GM21423 (cell line): ENCODE results near the gene ELOVL7.
A peak's percentile ranks its signal among the peaks of the same experiment; 100 is the strongest.
"Not testable (repeated sequence)": the region's sequence is repeated elsewhere in the genome, so short reads cannot be mapped to it uniquely, and the experiment has no call there.

Experiments used
- ATAC-seq: cut with Tn5 transposase; IDR thresholded peaks from one replicate; pipeline ENCODE4 v1.9.1; 2021; ENCODE audit warnings: mild to moderate bottlenecking, moderate library complexity; ENCODE audit not compliant: unreplicated experiment

The ELOVL7 gene

DNA sequence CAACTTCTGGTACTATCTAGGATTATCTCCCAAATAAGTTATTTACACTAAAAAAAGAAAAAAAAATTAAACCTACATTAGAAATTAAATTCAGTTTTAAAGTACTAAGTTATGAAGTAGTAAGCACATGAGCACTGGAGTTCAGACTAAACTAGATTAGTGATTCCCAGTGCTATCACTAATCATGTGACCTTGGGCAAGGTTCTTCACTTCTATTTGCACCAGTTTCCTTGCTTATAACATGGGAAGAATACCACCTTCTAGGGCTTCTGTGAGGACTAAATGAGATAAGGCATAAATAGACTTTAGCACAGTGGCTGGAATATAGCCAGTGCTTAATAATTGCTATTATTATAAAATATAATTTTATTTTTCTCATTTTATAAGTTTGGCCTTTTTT, 10.5 kb downstream of the ELOVL7 start:
- ATAC-seq: no peak

DNA sequence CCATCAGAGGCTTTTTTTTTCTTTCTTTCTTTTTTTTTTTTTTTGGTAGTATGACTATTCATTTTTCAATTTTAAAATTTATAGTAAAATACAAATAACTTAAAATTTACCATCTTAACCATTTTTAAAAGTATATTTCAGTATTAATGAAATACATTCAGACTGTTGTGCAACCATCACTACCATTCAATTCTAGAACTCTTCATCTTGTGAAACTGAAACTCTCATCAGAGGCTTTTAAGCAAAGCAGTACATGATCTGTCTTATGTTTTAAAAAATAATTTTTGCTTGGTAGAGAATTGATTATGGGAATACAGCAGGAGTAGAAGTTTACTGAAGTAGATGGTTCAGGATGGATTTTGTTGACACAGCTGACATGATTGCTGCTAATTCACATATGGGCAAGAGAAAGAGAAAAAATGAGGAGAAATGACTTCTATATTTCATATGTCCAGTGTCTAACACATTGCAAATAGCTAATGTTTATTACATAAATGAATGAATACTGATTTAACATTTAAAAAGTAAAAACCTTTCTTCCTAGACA, 13.4 kb downstream of the ELOVL7 start:
- peak; percentile 44 for ATAC-seq

DNA sequence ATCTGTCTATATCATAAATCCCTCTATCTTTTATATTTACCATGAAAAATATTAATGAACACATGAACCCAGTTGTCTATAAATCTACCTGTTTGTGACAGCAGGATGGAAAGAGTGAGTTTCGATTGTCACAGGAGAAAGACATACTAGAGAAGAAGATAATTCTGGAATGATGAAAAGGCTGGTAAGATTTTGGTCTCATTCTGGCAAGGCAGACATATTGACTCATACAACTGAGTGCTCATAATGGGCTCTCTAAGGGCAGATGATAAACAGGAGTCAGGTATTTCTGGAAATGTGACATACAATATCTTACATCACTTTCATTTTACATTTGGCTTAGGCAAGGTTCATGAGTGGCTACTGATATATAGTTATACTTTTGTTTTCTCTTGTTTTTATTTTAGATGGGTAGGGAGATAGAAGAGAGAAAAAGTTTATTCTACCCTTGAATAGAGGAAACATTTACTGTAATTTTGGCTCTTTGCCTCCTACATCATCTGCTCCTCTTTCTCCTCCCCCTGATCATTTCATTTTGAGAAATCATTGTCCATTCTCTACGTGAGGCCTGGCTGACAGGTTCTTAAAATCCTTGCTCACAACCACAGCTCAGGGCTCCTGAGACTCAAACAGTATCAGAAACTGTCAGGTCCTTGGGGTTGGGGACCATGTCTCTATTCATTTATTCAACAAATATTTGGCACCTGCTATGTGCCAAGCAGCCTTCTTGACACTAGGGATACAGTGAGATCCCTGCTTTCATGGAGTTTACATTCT, 14.4 kb downstream of the ELOVL7 start:
- no peak for ATAC-seq

DNA sequence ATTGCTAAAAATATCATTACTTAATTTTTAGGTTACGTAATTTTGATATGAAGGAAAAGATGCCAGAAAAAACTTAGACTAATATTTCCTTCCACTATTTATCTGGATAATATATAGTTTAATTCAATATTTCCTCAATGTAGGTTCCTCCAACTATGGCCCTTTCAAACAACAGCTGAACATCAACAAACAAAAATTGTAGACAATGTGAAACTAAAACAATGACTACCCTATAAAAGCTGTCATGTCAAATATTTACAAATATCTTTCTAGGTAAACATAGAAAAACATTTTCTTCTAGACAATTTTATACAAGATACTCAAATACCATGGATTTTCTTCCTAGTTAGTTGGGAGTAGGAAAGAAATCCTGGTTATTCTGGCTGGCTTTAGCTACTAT, 16.9 kb downstream of the ELOVL7 start:
- no peak for ATAC-seq

DNA sequence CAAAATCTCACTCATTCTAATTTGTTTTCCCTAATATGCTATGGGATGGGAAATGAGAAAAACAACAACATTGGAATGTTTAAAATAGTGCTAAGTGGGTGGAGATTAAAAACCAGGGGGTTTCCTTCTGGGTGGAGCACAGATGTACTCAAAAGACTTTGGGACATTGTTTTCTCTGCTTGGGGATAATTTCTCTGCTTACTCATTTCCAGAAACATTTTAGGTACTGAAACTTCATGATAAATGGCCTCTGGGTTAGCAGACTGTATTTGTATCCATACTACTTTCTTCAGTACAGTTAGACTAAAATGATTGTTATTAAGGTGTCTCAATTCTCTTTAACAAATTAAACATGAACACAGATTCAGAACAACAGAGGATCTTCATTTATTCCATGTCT, 17.4 kb downstream of the ELOVL7 start:
- peak; percentile 80 for ATAC-seq

DNA sequence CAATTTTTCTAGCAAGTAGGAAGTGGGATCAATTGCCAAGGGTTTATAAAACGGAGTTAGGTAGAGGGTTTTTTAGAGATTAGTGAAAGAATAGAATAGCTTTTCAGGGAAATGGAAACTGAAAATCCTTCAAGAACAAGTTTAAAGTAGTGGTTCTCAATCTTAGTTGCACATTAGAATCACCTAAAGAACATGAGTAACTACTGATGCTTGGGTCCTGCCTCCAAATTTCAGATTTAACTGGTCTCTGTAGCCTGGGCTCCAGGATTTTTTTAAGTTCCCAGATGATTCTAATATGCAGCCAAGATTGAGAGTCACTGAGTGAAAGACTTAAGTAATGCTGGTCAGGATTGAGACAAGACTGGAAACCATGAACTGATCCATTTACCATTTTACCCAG, 20.5 kb downstream of the ELOVL7 start:
- ATAC-seq: no peak

DNA sequence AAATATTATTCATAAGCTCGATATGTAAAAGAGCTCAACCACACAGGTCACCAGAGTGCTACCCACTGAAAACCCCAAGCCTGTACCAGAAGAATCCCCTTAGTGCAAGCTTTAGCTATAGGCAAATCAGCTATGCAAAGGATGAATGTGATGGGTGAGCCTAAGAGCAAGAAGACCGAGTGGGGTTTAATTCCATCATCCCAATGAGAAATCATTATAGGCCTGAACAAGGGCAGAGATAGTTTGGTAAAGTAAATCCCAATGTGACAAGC, 21.8 kb downstream of the ELOVL7 start:
- no peak for ATAC-seq

DNA sequence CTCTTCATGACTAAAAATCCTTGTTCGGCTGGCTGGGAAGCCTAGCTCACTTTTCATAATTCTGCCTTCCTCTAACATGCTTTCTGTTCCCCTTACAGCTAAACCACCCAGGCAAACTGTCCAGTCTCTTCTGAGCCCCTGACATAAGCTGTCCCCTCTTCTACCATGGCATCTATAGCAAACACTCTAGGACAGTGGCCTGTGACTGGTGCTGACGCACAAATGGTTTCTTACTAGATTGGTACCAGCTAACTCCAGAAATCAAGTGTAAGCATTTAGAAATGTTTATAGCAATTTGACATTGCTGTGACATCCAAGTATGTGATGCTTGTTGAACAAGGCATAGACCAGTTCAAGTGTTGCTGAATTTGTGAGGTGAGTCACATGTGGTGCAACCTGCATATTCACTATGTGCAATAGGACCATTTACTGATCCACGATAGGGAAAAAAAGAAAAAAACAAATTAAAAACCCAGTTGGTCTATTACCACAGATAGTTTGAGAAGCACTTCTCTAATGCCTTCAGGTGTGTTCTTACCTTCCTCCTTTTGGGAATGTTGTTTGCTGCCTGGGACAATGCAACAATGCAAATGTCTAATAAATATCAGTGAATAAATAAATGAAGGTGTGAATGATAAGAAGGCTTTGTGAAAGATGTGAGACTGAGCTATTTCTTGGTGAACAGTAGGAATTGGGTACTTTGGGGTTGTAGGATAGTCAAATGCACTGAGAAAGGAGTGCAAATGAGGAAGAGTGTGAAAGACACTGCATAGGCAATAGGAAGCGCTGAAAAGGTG, 22.4 kb downstream of the ELOVL7 start:
- no peak for ATAC-seq

DNA sequence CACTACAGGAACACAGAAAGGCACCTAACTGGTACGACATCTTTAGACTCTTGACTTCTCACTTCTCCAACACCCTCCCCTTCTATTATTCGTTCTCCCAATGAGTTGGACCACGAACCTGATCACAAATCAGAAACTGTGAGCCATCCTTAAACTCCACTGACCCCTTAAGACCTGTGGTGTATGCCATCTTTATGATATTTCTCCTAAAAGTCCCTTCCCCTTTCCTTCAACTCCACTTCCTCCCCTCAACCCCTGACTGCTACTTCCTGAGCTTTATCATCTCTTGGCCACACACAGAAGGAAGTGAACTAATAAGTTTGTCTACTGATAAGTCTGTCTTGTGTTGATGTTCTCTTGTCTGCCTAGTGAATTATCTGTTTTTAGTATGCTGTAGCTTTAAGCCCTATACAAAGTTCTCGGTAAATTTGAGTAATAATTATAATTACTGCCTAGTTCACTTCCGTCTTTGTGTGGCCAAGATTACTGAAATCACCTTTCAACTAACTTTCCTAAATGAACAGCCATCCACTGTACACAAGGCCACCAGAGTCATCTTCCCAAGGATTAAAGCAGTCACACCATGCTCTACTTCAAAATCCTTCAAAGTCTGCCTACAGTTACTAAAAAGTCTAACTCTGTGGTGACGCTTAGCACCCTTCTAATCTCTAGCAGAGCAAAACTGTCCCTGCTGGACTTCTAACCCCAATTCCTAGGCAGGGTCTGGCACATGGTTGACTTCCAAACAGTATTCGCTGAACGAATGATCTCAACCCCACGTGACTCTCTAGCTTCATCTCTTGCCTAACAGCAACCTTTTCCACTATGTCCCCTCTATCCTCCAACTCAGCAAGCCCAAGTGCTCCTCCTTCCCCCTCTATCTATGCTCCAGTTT, 23.2 kb downstream of the ELOVL7 start:
- ATAC-seq: no peak

DNA sequence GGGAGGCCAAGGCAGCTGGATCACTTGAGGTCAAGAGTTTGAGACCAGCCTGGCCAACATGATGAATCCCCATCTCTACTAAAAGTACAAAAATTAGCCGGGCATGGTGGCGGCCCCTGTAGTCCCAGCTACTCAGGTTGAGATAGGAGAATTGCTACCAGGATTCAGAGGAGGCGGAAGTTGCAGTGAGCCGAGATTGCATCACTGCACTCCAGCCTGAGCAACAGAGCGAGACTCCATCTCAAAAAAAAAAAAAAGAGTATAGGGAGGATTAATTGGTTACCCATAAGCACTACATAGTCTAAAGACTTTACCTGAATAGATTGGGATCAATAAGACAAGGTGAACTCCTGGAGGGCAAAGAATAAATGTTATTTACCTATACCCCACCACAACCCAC, 27.9 kb downstream of the ELOVL7 start:
- not testable (repeated sequence) for ATAC-seq

DNA sequence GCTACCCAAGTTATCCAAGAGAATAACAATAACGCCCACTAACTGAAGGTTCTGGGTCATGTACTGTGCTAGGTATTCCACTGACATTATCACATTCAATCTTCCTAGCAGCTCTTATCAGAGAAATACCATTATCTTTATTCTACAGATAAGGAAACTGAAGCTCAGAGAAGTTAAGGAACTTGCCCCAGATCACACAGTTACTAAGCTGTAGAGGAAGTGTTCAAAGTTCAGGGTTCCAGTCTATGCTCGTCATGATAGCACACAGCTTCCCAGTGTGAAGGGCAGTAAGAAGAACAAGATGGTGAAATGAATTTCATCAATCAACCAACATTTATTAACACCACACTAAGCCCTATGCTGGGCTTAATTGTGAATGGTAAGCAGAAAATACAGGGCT, 29.6 kb downstream of the ELOVL7 start:
- ATAC-seq: no peak

DNA sequence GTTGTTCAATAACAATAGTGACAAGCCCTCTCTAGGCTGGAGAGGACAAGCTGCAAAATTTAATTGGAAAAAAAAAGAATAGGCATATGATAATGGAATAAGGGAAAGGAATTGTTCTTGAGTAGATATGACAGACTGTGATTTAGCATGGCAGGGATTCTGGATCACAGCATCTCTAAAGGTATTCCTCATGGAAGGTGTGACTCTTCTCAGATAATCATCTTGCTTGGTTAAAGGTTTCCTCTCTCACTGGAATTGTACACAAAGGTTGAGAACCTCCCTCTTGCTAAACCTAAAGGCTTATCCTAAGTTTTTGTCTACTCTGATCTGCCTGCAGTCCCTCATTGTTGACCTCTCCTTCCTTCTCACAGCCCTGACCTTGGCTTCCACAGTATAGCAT, 31.6 kb downstream of the ELOVL7 start:
- ATAC-seq: no peak

DNA sequence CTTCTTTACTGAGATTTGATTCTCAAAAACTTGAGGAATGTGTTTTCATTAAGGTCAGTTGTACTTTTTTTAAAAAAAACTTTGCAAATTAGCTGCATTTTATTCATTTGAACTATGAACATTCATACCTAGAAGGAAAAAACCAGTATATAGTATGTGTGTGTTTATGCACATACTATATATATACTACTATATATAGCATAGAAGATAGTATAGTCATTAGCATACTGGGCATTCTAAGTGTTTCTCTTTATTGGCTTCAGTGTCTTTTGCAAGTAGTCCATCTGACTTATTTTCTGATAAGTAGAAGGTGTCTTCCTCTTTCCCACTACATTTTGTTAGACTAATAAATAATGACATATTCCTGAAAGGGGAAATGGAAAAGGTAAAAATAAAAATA, 33.0 kb downstream of the ELOVL7 start:
- ATAC-seq: peak; percentile 37

DNA sequence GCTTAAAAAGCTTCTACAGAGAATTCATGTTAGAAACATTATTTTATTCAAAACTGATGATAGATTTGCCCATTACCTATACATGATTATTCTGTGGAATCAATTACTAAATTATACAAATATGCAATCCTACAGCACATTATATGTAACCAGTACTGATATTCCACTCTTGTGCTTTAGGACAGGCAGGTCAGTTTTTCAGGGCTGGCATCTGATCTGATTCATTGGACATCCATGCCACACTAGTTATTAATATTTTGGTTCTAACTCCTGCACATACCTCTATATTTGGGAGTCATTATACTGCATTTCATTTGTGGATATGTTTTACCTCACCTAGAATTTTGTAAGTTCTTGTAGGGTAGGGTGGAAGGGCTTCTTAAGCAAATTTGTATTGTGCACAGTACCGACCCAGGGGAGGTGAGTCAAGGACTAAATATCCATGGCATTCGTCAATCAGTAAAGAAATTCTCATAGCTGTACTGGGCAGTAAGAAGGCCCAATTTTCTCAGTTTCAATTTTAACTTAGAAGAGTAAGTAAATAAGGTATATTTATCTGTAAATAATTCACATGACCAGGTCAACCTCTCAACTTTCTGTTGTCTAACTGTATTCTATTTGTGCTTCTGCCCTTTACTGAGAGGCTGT, 33.5 kb downstream of the ELOVL7 start:
- ATAC-seq: peak; percentile 93

DNA sequence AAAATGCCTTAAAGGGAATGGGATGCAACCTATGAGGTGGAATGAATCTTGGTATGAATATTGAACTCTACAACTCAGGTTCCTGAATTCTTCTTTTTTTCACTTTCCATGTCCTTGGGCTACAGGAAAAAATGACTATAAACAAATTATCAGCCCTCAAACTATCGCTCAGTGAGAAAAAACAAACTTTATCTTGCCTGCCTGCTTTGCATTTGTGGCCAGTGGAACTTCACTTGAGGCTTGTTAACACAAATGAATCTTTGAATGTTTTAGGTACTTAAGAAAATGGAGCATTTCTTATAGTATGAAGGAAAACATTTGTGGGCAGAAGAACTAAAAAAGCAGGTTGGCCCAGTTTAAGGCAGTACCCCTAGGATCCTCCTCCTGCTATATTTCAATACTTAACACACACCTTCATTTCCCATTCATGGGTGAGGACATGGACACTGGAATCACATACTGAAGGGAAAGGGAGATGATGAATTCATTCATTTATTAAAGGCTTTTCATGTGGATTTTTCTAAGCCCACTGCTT, 34.1 kb downstream of the ELOVL7 start:
- ATAC-seq: no peak

DNA sequence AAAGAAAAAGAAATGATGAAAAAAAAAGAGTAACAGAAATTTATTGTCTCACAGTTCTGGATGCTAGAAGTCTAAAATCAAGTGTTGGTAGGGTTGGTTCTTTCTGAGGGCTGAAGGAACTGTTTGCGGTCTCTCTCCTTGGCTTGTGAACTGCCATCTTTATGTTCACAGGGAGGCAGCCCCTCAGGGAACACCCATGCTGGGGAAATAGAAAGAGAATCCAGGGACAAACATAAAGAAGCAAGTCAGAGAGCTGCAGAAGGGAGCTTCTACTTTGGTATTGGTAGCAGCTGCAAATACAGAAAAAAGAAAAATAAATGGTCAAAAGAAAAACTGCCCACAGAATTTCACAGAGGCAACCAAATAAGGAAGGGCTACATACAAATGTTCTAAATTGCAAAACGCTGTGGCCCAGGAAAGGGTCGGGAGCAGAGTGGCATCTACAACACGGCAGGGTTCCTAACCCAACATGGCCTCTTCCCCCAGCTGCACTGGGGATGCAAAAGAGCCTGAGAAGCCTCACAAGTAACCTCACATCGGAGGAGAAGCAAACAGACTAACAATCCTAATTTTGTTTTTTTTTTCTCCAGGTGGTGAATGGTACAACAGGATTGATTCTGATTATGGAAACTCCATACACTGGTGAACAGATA, 37.4 kb downstream of the ELOVL7 start:
- no peak for ATAC-seq

DNA sequence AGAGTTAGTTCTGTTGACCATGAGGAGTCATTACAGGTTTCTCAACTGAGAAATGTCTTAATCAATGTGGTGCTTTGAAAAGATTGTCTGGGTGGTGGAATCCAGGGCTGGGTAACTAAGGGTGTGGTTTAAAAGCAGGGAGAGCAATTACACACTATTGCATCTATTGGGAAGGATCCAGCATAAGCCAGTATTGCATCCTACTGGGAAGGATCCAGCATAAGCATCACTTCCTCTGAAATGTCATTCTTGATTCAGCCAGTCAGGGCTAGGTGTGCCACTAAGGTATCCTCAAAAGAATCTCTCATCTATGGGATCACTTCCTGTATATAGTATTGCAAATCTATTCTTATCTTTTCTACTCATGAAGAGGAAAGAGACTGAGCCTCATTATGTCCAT, 38.6 kb downstream of the ELOVL7 start:
- no peak for ATAC-seq

DNA sequence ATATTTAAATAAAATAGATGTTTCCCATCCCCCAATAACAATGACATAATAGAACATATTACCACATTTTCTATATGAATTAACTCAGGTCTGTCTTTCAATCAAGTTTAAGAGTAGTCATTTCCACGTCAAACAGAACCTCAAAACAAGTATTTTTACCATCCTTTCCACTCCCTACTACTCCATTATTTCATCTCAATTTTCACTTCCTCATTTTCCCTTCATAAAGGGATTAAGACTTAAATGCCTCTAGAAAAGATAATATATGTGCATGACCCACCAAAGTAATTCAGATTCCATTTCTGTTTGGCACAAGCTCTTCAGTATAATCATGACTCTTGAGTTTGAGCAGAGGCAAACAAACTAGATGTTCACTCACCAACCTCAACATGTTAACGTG, 40.4 kb downstream of the ELOVL7 start:
- ATAC-seq: no peak

DNA sequence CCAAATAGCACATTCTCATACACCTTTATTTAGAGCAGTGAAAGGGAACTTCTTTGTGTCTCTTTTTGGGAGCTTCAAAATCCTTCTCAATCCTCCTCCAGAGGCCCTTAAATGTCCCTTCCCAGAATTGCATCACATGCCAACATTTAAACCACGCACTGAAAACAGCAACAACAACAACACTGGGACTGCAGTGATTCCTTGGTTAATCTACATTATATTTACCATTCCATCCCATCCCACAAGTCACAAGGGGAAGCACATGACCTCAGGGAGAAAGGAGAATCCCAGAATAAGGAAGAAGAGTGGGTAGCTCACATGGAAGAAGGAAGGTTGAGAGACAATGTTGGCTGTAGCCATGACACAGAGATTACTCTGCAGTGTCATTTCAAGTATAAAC, 41.1 kb downstream of the ELOVL7 start:
- ATAC-seq: no peak

DNA sequence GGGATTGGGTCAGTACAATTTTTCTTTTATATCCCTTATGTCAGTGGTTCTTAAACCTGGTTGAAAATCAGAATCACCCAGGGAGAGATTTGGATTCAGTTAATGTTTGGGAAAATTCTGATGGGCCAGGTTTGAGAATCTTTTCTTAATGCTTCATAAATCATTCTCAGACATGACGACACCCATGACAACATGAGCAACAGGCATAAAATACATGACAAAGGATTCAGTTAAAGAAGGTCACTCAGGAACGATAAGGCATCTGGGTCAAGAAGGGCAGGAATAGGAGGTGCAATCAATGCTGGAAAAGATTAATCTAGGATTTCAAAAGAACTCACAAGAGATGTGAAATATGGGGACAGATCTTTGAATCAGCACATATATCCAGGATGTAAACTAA, 41.8 kb downstream of the ELOVL7 start:
- no peak for ATAC-seq
